ENCODE data around the gene BEAN1.

DNA sequence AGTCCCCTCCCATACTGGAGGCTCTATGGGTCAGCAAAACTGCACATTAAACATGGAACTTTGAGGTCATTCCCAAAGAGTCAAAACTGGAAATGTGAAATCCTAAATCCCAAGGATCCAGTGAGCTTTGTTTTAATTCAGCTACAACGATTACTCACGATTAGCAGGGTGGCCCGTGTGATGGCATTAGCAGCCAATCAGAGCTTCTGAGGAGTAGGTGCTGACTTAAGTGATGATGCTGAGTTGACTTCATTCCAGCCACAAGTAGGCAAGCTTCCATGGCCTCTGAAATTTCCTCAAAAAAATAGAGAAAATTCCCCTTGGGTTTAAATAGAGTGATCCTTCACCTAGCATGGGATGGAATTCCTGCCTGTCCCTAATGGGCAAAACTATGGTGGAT, 28.1 kb upstream of the BEAN1 start:
- no peak for TF ChIP-seq ATF7 (IDR thresholded peaks at IDR 0.05)
- TF ChIP-seq, protein P1, sequence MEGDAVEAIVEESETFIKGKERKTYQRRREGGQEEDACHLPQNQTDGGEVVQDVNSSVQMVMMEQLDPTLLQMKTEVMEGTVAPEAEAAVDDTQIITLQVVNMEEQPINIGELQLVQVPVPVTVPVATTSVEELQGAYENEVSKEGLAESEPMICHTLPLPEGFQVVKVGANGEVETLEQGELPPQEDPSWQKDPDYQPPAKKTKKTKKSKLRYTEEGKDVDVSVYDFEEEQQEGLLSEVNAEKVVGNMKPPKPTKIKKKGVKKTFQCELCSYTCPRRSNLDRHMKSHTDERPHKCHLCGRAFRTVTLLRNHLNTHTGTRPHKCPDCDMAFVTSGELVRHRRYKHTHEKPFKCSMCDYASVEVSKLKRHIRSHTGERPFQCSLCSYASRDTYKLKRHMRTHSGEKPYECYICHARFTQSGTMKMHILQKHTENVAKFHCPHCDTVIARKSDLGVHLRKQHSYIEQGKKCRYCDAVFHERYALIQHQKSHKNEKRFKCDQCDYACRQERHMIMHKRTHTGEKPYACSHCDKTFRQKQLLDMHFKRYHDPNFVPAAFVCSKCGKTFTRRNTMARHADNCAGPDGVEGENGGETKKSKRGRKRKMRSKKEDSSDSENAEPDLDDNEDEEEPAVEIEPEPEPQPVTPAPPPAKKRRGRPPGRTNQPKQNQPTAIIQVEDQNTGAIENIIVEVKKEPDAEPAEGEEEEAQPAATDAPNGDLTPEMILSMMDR (IDR thresholded peaks at IDR 0.05 in 2 of 3, conservative IDR thresholded peaks at IDR 0.05 in 1 of 3; ENCODE audit: insufficient read depth in 2 of 3, low read depth in 1 of 3, low read length in 3 of 3): no peak
- TF ChIP-seq, protein P2, sequence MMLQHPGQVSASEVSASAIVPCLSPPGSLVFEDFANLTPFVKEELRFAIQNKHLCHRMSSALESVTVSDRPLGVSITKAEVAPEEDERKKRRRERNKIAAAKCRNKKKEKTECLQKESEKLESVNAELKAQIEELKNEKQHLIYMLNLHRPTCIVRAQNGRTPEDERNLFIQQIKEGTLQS (IDR thresholded peaks at IDR 0.05): no peak
- TF ChIP-seq, protein P2 (CRISPR knock-in tag; conservative IDR thresholded peaks at IDR 0.05): no peak
- no peak for TF ChIP-seq EGR1 (conservative IDR thresholded peaks at IDR 0.05)
- no peak for TF ChIP-seq JUNB (CRISPR knock-in tag; conservative IDR thresholded peaks at IDR 0.05)
- TF ChIP-seq TAF15 (IDR thresholded peaks at IDR 0.05; ENCODE audit: low read depth, low read length): no peak
- no peak for TF ChIP-seq HNRNPH1 (optimal IDR thresholded peaks at IDR 0.05; ENCODE audit: low read depth, low read length)

All from K562 (cell line).